ENCODE data around the gene SLC16A3. TPM values are rescaled to one million over a fixed set of nuclear protein-coding genes. Genes with fewer than 3 reads are reported as not detected.

Gene SLC16A3
- total RNA-seq, 1 donor from 2014 or later = 18.1 TPM

- Mint-ChIP-seq H3K27ac (ENCODE audit: unreplicated experiment) (no peak overlapping the region), H3K4me3 (ENCODE audit: unreplicated experiment) (no peak overlapping the region), H3K27me3 (ENCODE audit: unreplicated experiment) (no peaks in the 10 kb centered on the region), H3K4me1 (ENCODE audit: unreplicated experiment) (peaks cover 11% of the 10 kb centered on the region), H3K36me3 (ENCODE audit: unreplicated experiment) (peaks cover 16% of the 10 kb centered on the region), H3K9me3 (ENCODE audit: unreplicated experiment) (no peaks in the 10 kb centered on the region)
- TF ChIP-seq, protein P1, sequence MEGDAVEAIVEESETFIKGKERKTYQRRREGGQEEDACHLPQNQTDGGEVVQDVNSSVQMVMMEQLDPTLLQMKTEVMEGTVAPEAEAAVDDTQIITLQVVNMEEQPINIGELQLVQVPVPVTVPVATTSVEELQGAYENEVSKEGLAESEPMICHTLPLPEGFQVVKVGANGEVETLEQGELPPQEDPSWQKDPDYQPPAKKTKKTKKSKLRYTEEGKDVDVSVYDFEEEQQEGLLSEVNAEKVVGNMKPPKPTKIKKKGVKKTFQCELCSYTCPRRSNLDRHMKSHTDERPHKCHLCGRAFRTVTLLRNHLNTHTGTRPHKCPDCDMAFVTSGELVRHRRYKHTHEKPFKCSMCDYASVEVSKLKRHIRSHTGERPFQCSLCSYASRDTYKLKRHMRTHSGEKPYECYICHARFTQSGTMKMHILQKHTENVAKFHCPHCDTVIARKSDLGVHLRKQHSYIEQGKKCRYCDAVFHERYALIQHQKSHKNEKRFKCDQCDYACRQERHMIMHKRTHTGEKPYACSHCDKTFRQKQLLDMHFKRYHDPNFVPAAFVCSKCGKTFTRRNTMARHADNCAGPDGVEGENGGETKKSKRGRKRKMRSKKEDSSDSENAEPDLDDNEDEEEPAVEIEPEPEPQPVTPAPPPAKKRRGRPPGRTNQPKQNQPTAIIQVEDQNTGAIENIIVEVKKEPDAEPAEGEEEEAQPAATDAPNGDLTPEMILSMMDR (IDR thresholded peaks at IDR 0.05) = no peak
- DNase-seq (ENCODE audit: extremely low spot score, unreplicated experiment) = no peak
Observed at GRCh38 chr17:82200743-82201497, 27.9 kb upstream of the SLC16A3 start.

- Mint-ChIP-seq H3K27ac (ENCODE audit: unreplicated experiment) (no peak overlapping the region), H3K4me1 (ENCODE audit: unreplicated experiment) (peaks cover 17% of the 10 kb centered on the region), H3K4me3 (ENCODE audit: unreplicated experiment) (no peak overlapping the region), H3K36me3 (ENCODE audit: unreplicated experiment) (peaks cover 12% of the 10 kb centered on the region), H3K27me3 (ENCODE audit: unreplicated experiment) (no peaks in the 10 kb centered on the region), H3K9me3 (ENCODE audit: unreplicated experiment) (no peaks in the 10 kb centered on the region)
- DNase-seq (ENCODE audit: extremely low spot score, unreplicated experiment) = no peak
- TF ChIP-seq, protein P1 (IDR thresholded peaks at IDR 0.05) = no peak
Observed at GRCh38 chr17:82201498-82201910, 27.3 kb upstream of the SLC16A3 start.

- TF ChIP-seq, protein P1 (IDR thresholded peaks at IDR 0.05) = no peak
- no peak overlapping the region for H3K4me3 Mint-ChIP-seq (ENCODE audit: unreplicated experiment)
- H3K9me3 Mint-ChIP-seq (ENCODE audit: unreplicated experiment) = no peaks in the 10 kb centered on the region
- no peaks in the 10 kb centered on the region for H3K27me3 Mint-ChIP-seq (ENCODE audit: unreplicated experiment)
- H3K27ac Mint-ChIP-seq (ENCODE audit: unreplicated experiment) = no peak overlapping the region
- H3K36me3 Mint-ChIP-seq (ENCODE audit: unreplicated experiment) = peaks cover 7% of the 10 kb centered on the region
- peaks cover 18% of the 10 kb centered on the region for H3K4me1 Mint-ChIP-seq (ENCODE audit: unreplicated experiment)
- no peak for DNase-seq (ENCODE audit: extremely low spot score, unreplicated experiment)
Observed at GRCh38 chr17:82202981-82203380, 25.9 kb upstream of the SLC16A3 start.

GRCh38 chr17:82203920-82204319, 24.9 kb upstream of the SLC16A3 start:
- Mint-ChIP-seq H3K27ac (ENCODE audit: unreplicated experiment) (no peak overlapping the region), H3K9me3 (ENCODE audit: unreplicated experiment) (no peaks in the 10 kb centered on the region), H3K27me3 (ENCODE audit: unreplicated experiment) (no peaks in the 10 kb centered on the region), H3K36me3 (ENCODE audit: unreplicated experiment) (peaks cover 2% of the 10 kb centered on the region), H3K4me3 (ENCODE audit: unreplicated experiment) (no peak overlapping the region), H3K4me1 (ENCODE audit: unreplicated experiment) (peaks cover 18% of the 10 kb centered on the region)
- TF ChIP-seq, protein P1 (IDR thresholded peaks at IDR 0.05) = no peak
- DNase-seq (ENCODE audit: extremely low spot score, unreplicated experiment) = no peak

DNA sequence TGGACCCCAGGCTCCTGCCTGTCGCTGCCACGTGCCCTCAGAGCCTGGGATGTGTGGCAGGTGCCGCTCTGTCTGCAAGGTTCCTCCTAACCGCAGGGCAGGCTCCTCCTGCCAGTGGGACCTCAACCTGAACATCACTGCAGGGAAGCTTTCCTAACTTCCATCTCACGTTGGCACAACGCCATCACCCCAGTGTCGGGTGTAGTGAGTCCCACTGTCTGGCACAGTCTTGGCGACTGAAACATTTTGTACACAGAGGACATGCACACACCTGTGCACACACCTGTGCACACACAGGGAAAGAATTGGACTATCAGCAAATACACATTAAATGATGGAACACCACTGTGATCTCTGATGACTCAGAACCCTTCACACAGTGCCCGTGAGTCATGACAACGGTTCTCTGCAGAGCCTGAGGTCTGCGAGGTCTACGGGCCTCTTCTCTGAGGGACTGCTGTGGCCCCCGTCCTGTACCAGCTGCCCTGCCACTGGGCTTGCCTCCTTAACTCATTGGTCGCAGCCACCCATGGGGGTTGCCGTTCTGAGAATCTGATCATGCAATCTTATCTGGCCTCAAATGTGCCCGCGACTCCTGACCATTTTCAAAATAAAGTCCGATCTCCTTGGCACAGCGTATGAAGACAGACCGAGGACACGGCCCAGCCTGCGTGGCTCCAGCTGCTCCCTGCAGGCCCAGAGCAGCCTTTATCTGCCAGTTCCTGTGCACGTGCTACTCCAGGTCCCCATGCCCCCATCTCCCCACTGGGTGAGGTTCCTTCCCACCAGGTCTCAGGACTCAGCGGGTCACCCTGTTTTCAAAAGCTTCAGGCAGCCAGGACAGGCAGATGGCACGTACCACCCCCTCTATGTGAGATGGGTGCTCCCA, 23.8 kb upstream of the SLC16A3 start:
- no peaks in the 10 kb centered on the region for H3K27me3 Mint-ChIP-seq (ENCODE audit: unreplicated experiment)
- H3K4me3 Mint-ChIP-seq (ENCODE audit: unreplicated experiment) = no peak overlapping the region
- no peaks in the 10 kb centered on the region for H3K9me3 Mint-ChIP-seq (ENCODE audit: unreplicated experiment)
- H3K36me3 Mint-ChIP-seq (ENCODE audit: unreplicated experiment) = peaks cover 2% of the 10 kb centered on the region
- peaks cover 18% of the 10 kb centered on the region for H3K4me1 Mint-ChIP-seq (ENCODE audit: unreplicated experiment)
- H3K27ac Mint-ChIP-seq (ENCODE audit: unreplicated experiment) = peak overlapping the region; percentile 76
- TF ChIP-seq, protein P1 (IDR thresholded peaks at IDR 0.05) = no peak
- no peak for DNase-seq (ENCODE audit: extremely low spot score, unreplicated experiment)

Measured in osteocyte (in vitro differentiated cells).